ENCODE measurements around the gene RTL10. TPM values are rescaled to one million over a fixed set of nuclear protein-coding genes. Genes with fewer than 3 reads are reported as not detected.
A peak's percentile ranks its signal among the peaks of the same experiment; 100 is the strongest.

The RTL10 gene
- polyA plus RNA-seq, 1 donor (not counting 4 experiments of a cell fraction or from before 2014, with no cell fraction given), result 12.9 TPM

GRCh38 chr22:19882446-19883381 is 28.0 kb upstream of the RTL10 start:
- Histone ChIP-seq H2AFZ (ENCODE audit: control insufficient read depth, low read length) (no peak overlapping the region), H3K4me2 (ENCODE audit: control insufficient read depth, extremely low read depth, insufficient read depth, low read depth, low read length) (peak overlapping the region; percentile 55)
- no peak for FAIRE-seq

GRCh38 chr22:19880786-19881569 is 26.3 kb upstream of the RTL10 start:
- Histone ChIP-seq H3K4me2 (ENCODE audit: control insufficient read depth, extremely low read depth, insufficient read depth, low read depth, low read length) (peak overlapping the region; percentile 55), H3K9me1 (ENCODE audit: control insufficient read depth, extremely low read depth, insufficient read depth, low read length) (no peaks in the 10 kb centered on the region), H3K9me3 (ENCODE audit: control insufficient read depth, low read depth, low read length) (no peaks in the 10 kb centered on the region), H3K79me2 (ENCODE audit: control insufficient read depth, insufficient read depth, low read length) (peaks cover 8% of the 10 kb centered on the region), H4K20me1 (ENCODE audit: control insufficient read depth, extremely low read depth, insufficient read depth, low read length) (no peaks in the 10 kb centered on the region), H3K4me1 (ENCODE audit: control insufficient read depth, extremely low read depth, insufficient read depth, low read length) (peaks cover 36% of the 10 kb centered on the region), H2AFZ (ENCODE audit: control insufficient read depth, low read length) (no peak overlapping the region), H3K27me3 (ENCODE audit: control insufficient read depth, extremely low read depth, insufficient read depth, low read length) (no peaks in the 10 kb centered on the region), H3K36me3 (ENCODE audit: control insufficient read depth in 2 of 2, extremely low read depth in 1 of 2, insufficient read depth in 2 of 2, low read length in 2 of 2) (no peaks in the 10 kb centered on the region), H3K9ac (ENCODE audit: control insufficient read depth, extremely low read depth, insufficient read depth, low read length) (peak overlapping the region; percentile 45), H3K27ac (ENCODE audit: control insufficient read depth, insufficient read depth, low read length) (peak overlapping the region; percentile 69), H3K4me3 (ENCODE audit: control insufficient read depth in 2 of 3, extremely low read depth in 1 of 3, insufficient read depth in 2 of 3, low read depth in 1 of 3, low read length in 3 of 3) (peak overlapping the region in 2 of 3 experiments; percentile 5 to 46)
- DNase-seq (ENCODE audit: low read depth, low spot score), result peak; percentile 49
- no peak for TF ChIP-seq CTCF (optimal IDR thresholded peaks at IDR 0.05 in 1 of 3, IDR thresholded peaks at IDR 0.05 in 1 of 3, conservative IDR thresholded peaks at IDR 0.05 in 1 of 3; ENCODE audit: extremely low read depth in 1 of 3, insufficient read depth in 2 of 3, low read length in 3 of 3)
- no peak for TF ChIP-seq EZH2 (IDR thresholded peaks at IDR 0.05; ENCODE audit: low read length)
- dilution Hi-C loops (cut with MboI; ENCODE audit: extremely low pct_ligation_motif_present, low sequenced_read_pairs), result no loop called here
- FAIRE-seq, result peak; percentile 89

More at GRCh38 chr22:19882446-19883381, 28.0 kb upstream of the RTL10 start:
- TF ChIP-seq EZH2 (IDR thresholded peaks at IDR 0.05; ENCODE audit: low read length), result no peak
- TF ChIP-seq CTCF (optimal IDR thresholded peaks at IDR 0.05 in 1 of 3, IDR thresholded peaks at IDR 0.05 in 1 of 3, conservative IDR thresholded peaks at IDR 0.05 in 1 of 3; ENCODE audit: extremely low read depth in 1 of 3, insufficient read depth in 2 of 3, low read length in 3 of 3), result no peak
- Histone ChIP-seq H3K27ac (ENCODE audit: control insufficient read depth, insufficient read depth, low read length) (peak overlapping the region; percentile 69), H4K20me1 (ENCODE audit: control insufficient read depth, extremely low read depth, insufficient read depth, low read length) (no peaks in the 10 kb centered on the region), H3K27me3 (ENCODE audit: control insufficient read depth, extremely low read depth, insufficient read depth, low read length) (no peaks in the 10 kb centered on the region), H3K9me1 (ENCODE audit: control insufficient read depth, extremely low read depth, insufficient read depth, low read length) (no peaks in the 10 kb centered on the region), H3K9ac (ENCODE audit: control insufficient read depth, extremely low read depth, insufficient read depth, low read length) (no peak overlapping the region), H3K79me2 (ENCODE audit: control insufficient read depth, insufficient read depth, low read length) (peaks cover 8% of the 10 kb centered on the region), H3K36me3 (ENCODE audit: control insufficient read depth in 2 of 2, extremely low read depth in 1 of 2, insufficient read depth in 2 of 2, low read length in 2 of 2) (no peaks in the 10 kb centered on the region), H3K4me1 (ENCODE audit: control insufficient read depth, extremely low read depth, insufficient read depth, low read length) (peaks cover 46% of the 10 kb centered on the region), H3K9me3 (ENCODE audit: control insufficient read depth, low read depth, low read length) (no peaks in the 10 kb centered on the region), H3K4me3 (ENCODE audit: control insufficient read depth in 2 of 3, extremely low read depth in 1 of 3, insufficient read depth in 2 of 3, low read depth in 1 of 3, low read length in 3 of 3) (no peak overlapping the region)
- dilution Hi-C loops (cut with MboI; ENCODE audit: extremely low pct_ligation_motif_present, low sequenced_read_pairs), result no loop called here
- DNase-seq (ENCODE audit: low read depth, low spot score), result no peak
